GM03348 (cell line): ENCODE data around the gene NT5C2.
A peak's percentile ranks its signal among the peaks of the same experiment; 100 is the strongest.
"Not testable (repeated sequence)": the region's sequence is repeated elsewhere in the genome, so short reads cannot be mapped to it uniquely, and the experiment has no call there.

Experiments
- DNase-seq: peaks from one replicate; pipeline ENCODE4 v3.0.0; 2012; ENCODE audit warnings: low spot score

NT5C2 gene

GRCh38 chr10:103202319-103202718 lies 9.2 kb upstream of the NT5C2 start:
- no peak for DNase-seq

GRCh38 chr10:103199488-103199887 lies 6.4 kb upstream of the NT5C2 start:
- no peak for DNase-seq

- no peak for DNase-seq
Observed at GRCh38 chr10:103198648-103199047, 5.6 kb upstream of the NT5C2 start.

GRCh38 chr10:103197903-103198302 lies 4.8 kb upstream of the NT5C2 start:
- DNase-seq: no peak

GRCh38 chr10:103197174-103197573 lies 4.1 kb upstream of the NT5C2 start:
- peak; percentile 75 for DNase-seq

GRCh38 chr10:103196516-103196915 lies 3.4 kb upstream of the NT5C2 start:
- no peak for DNase-seq

- no peak for DNase-seq
Observed at GRCh38 chr10:103193820-103194529, 903 bp upstream of the NT5C2 start.

- DNase-seq: peak; percentile 68
Observed at GRCh38 chr10:103192451-103193106, 493 bp downstream of the NT5C2 start.

- peak; percentile 34 for DNase-seq
Observed at GRCh38 chr10:103192089-103192450, 1.0 kb downstream of the NT5C2 start.

GRCh38 chr10:103191198-103191597 lies 1.9 kb downstream of the NT5C2 start:
- not testable (repeated sequence) for DNase-seq

- peak; percentile 39 for DNase-seq
Observed at GRCh38 chr10:103188853-103189252, 4.2 kb downstream of the NT5C2 start.

- DNase-seq: no peak
Observed at GRCh38 chr10:103186128-103186527, 6.9 kb downstream of the NT5C2 start.

- no peak for DNase-seq
Observed at GRCh38 chr10:103184615-103185014, 8.5 kb downstream of the NT5C2 start.

GRCh38 chr10:103183991-103184451 lies 9.1 kb downstream of the NT5C2 start:
- DNase-seq: not testable (repeated sequence)

GRCh38 chr10:103181244-103181643 lies 11.8 kb downstream of the NT5C2 start:
- no peak for DNase-seq

GRCh38 chr10:103180491-103180890 lies 12.6 kb downstream of the NT5C2 start:
- DNase-seq: no peak

- no peak for DNase-seq
Observed at GRCh38 chr10:103177123-103177522, 15.9 kb downstream of the NT5C2 start.

- DNase-seq: no peak
Observed at GRCh38 chr10:103175580-103176285, 17.3 kb downstream of the NT5C2 start.

- not testable (repeated sequence) for DNase-seq
Observed at GRCh38 chr10:103174324-103174723, 18.7 kb downstream of the NT5C2 start.

- no peak for DNase-seq
Observed at GRCh38 chr10:103171278-103171677, 21.8 kb downstream of the NT5C2 start.

- no peak for DNase-seq
Observed at GRCh38 chr10:103168438-103168837, 24.6 kb downstream of the NT5C2 start.

- DNase-seq: not testable (repeated sequence)
Observed at GRCh38 chr10:103167554-103167953, 25.5 kb downstream of the NT5C2 start.

- no peak for DNase-seq
Observed at GRCh38 chr10:103166523-103166922, 26.5 kb downstream of the NT5C2 start.
